ENCODE results near the gene PRRG2.
"Not testable (repeated sequence)": the region's sequence is repeated elsewhere in the genome, so short reads cannot be mapped to it uniquely, and the experiment has no call there.

PRRG2 gene

DNA sequence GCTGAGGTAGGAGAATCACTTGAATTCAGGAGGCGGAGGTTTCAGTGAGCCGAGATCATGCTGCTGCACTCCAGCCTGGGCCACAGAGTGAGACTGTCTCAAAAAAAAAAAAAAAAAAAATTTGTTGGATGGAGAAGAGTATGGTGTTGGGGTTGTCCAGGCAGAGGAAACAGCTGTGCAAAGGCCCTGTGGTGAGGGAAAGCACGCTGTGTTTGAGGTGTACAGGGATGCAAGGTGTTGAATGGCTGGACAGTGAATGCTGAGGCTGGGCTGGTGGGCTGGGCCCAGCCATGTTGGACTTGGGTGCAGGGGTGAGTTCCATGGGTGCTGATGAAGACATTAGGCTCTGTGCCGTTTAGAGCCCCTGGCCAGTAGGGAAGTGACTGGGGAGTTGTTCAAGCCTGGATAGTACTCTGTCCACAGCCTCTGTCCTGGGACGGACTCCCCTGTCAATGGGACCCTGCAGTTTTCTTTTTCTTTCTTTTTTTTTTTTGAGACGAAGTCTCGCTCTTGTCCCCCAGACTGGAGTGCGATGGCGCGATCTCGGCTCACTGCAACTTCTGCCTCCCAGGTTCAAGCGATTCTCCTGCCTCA lies 28.5 kb downstream of the PRRG2 start:
- WGBS (ENCODE audit: insufficient coverage, insufficient read length), result no CpG with 5 or more reads among the region's 12 CpGs
- H3K36me3 ChIP-seq (ENCODE audit: control insufficient read depth, insufficient read depth, low read length), result peaks cover 18% of the 10 kb centered on the region
- DNase-seq (ENCODE audit: low read depth, low spot score), result no peak

GRCh38 chr19:49613374-49613773 lies 32.3 kb downstream of the PRRG2 start:
- no peak overlapping the region for H3K4me3 ChIP-seq (ENCODE audit: low read length)
- H3K9me3 ChIP-seq (ENCODE audit: control insufficient read depth, insufficient read depth, low read length), result no peaks in the 10 kb centered on the region
- peaks cover 20% of the 10 kb centered on the region for H3K36me3 ChIP-seq (ENCODE audit: control insufficient read depth, insufficient read depth, low read length)
- DNase-seq (ENCODE audit: low read depth, low spot score), result no peak
- WGBS (ENCODE audit: insufficient coverage, insufficient read length), result no CpG with 5 or more reads among the region's 4 CpGs
- H3K27me3 ChIP-seq (ENCODE audit: control insufficient read depth, insufficient read depth, low read length), result no peaks in the 10 kb centered on the region
- no peak overlapping the region for H3K27ac ChIP-seq (ENCODE audit: low read length)
- H3K4me1 ChIP-seq (ENCODE audit: control insufficient read depth, insufficient read depth, low read length), result no peaks in the 10 kb centered on the region

More for the DNA sequence above, 28.5 kb downstream of the PRRG2 start:
- Histone ChIP-seq H3K27ac (ENCODE audit: low read length) (no peak overlapping the region), H3K4me1 (ENCODE audit: control insufficient read depth, insufficient read depth, low read length) (no peaks in the 10 kb centered on the region), H3K27me3 (ENCODE audit: control insufficient read depth, insufficient read depth, low read length) (no peaks in the 10 kb centered on the region), H3K9me3 (ENCODE audit: control insufficient read depth, insufficient read depth, low read length) (no peaks in the 10 kb centered on the region), H3K4me3 (ENCODE audit: low read length) (no peak overlapping the region)

DNA sequence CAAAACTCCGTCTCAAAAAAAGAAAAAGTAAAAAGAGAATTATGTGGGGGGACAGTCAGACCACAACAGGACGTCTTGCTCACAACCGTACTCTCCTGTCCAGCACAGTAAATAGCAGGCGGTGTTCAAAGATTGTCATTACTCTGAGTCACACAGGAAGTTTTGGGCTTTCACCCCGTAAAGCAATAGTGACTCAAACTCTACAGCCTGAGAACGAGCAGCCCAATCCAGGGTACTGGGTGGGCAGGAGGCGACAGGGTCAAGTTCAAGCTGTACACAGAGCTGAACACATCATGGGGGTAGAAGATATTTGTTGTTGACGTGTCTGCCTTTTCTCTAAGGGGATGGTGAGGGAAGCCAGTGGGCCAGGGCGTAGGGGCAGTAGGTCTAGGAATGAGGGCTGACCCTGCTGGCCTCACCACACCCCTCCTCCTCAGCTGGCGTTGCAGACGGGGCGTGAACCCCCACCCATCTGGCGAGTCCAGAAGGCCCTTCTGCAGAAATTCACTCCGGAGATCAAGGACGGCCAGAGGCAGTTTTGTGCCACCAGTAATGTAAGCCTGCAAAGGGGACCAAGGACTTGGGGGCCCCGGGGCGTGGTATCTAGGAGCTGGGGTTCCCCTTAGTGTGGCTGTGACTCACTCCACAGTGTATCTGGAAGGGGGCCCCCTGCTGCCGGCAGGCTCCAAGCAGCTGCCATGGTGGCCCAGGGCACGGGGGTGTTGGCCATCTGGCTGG lies 33.1 kb downstream of the PRRG2 start:
- Histone ChIP-seq H3K4me3 (ENCODE audit: low read length) (no peak overlapping the region), H3K36me3 (ENCODE audit: control insufficient read depth, insufficient read depth, low read length) (peaks cover 21% of the 10 kb centered on the region)
- WGBS (ENCODE audit: insufficient coverage, insufficient read length), result no CpG with 5 or more reads among the region's 19 CpGs

GRCh38 chr19:49615861-49616260 lies 34.7 kb downstream of the PRRG2 start:
- WGBS (ENCODE audit: insufficient coverage, insufficient read length), result no CpG with 5 or more reads among the region's 23 CpGs
- H3K27ac ChIP-seq (ENCODE audit: low read length), result no peak overlapping the region

More for the DNA sequence above, 33.1 kb downstream of the PRRG2 start:
- Histone ChIP-seq H3K4me1 (ENCODE audit: control insufficient read depth, insufficient read depth, low read length) (no peaks in the 10 kb centered on the region), H3K27me3 (ENCODE audit: control insufficient read depth, insufficient read depth, low read length) (no peaks in the 10 kb centered on the region), H3K9me3 (ENCODE audit: control insufficient read depth, insufficient read depth, low read length) (no peaks in the 10 kb centered on the region), H3K27ac (ENCODE audit: low read length) (no peak overlapping the region)
- DNase-seq (ENCODE audit: low read depth, low spot score), result no peak

GRCh38 chr19:49616532-49616931 lies 35.4 kb downstream of the PRRG2 start:
- Histone ChIP-seq H3K27ac (ENCODE audit: low read length) (no peak overlapping the region), H3K4me3 (ENCODE audit: low read length) (no peak overlapping the region), H3K36me3 (ENCODE audit: control insufficient read depth, insufficient read depth, low read length) (peaks cover 29% of the 10 kb centered on the region), H3K4me1 (ENCODE audit: control insufficient read depth, insufficient read depth, low read length) (no peaks in the 10 kb centered on the region), H3K9me3 (ENCODE audit: control insufficient read depth, insufficient read depth, low read length) (no peaks in the 10 kb centered on the region), H3K27me3 (ENCODE audit: control insufficient read depth, insufficient read depth, low read length) (no peaks in the 10 kb centered on the region)
- no peak for DNase-seq (ENCODE audit: low read depth, low spot score)
- WGBS (ENCODE audit: insufficient coverage, insufficient read length), result no CpG with 5 or more reads among the region's 7 CpGs

More at GRCh38 chr19:49615861-49616260, 34.7 kb downstream of the PRRG2 start:
- Histone ChIP-seq H3K4me3 (ENCODE audit: low read length) (no peak overlapping the region), H3K36me3 (ENCODE audit: control insufficient read depth, insufficient read depth, low read length) (peaks cover 27% of the 10 kb centered on the region), H3K4me1 (ENCODE audit: control insufficient read depth, insufficient read depth, low read length) (no peaks in the 10 kb centered on the region), H3K9me3 (ENCODE audit: control insufficient read depth, insufficient read depth, low read length) (no peaks in the 10 kb centered on the region), H3K27me3 (ENCODE audit: control insufficient read depth, insufficient read depth, low read length) (no peaks in the 10 kb centered on the region)
- DNase-seq (ENCODE audit: low read depth, low spot score), result no peak

- Histone ChIP-seq H3K36me3 (ENCODE audit: control insufficient read depth, insufficient read depth, low read length) (peaks cover 32% of the 10 kb centered on the region), H3K4me3 (ENCODE audit: low read length) (no peak overlapping the region), H3K27ac (ENCODE audit: low read length) (no peak overlapping the region), H3K27me3 (ENCODE audit: control insufficient read depth, insufficient read depth, low read length) (no peaks in the 10 kb centered on the region), H3K4me1 (ENCODE audit: control insufficient read depth, insufficient read depth, low read length) (no peaks in the 10 kb centered on the region), H3K9me3 (ENCODE audit: control insufficient read depth, insufficient read depth, low read length) (no peaks in the 10 kb centered on the region)
- WGBS (ENCODE audit: insufficient coverage, insufficient read length), result no CpG with 5 or more reads among the region's 7 CpGs
- no peak for DNase-seq (ENCODE audit: low read depth, low spot score)
Observed at GRCh38 chr19:49616945-49617344, 35.8 kb downstream of the PRRG2 start.

DNA sequence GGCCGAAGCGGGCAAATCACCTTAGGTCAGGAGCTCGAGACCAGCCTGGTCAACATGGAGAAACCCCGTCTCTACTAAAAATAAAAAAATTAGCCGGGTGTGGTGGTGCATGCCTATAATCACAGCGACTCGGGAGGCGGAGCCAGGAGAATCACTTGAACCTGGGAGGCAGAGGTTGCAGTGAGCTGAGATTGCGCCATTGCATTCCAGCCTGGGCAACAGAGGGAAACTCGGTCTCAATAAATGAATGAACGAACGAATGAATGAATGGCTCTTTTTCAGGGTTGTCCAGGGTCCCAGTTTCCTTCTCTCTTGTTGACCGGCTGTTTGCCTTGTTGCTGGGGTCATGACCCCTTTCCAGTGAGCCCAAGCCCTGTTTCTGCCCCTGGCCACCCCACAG lies 36.7 kb downstream of the PRRG2 start:
- DNase-seq (ENCODE audit: low read depth, low spot score); H3K4me3 ChIP-seq (ENCODE audit: low read length); H3K9me3 ChIP-seq (ENCODE audit: control insufficient read depth, insufficient read depth, low read length); H3K27ac ChIP-seq (ENCODE audit: low read length); H3K27me3 ChIP-seq (ENCODE audit: control insufficient read depth, insufficient read depth, low read length); H3K4me1 ChIP-seq (ENCODE audit: control insufficient read depth, insufficient read depth, low read length): not testable (repeated sequence)
- H3K36me3 ChIP-seq (ENCODE audit: control insufficient read depth, insufficient read depth, low read length), result peaks cover 32% of the 10 kb centered on the region
- no CpG with 5 or more reads among the region's 13 CpGs for WGBS (ENCODE audit: insufficient coverage, insufficient read length)

DNA sequence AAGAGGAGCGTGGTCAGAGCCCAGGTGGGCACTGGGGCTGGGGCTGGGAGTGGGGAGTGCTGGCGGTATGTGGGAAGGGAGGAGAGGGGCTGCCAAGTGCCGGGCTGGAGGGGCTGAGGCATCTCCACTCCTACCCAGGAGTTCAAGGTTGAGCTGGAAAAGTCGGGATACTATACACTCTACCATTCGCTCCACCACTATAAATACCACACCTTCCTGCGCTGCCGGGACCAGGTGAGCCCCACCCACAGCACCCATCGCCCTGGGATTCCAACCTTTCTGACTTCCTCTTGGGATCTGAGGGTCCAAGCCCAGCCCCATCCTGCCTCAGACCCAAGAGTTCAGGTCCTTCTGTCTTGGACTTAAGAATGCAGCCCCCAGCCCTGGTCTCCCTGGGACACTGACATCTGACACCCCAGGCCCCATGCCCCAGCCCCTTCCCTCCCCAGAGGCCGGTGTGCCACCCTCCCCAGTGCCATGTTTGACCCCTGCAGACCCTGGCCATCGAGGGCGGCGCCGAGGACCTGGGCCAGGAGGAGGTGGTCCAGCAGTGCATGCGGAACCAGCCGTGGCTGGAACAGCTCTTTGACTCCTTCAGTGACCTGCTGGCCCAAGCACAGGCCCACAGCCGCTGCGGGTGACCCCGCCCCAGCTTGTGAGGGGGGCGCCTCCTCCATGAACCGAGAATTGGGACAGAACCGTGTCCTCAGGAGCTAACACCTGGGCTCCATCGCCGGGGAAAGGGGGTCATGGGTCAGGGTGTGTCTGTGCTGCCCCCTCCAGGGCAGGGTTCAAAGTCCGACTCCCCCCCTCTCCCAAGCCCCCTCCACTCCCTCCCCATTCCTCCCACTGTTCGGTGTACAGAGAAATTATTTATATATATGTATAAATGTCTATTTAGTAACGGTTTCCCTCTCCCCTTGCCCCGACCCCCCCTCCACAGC lies 44.1 kb downstream of the PRRG2 start:
- no peaks in the 10 kb centered on the region for H3K9me3 ChIP-seq (ENCODE audit: control insufficient read depth, insufficient read depth, low read length)
- no peak for DNase-seq (ENCODE audit: low read depth, low spot score)
- no peak overlapping the region for H3K4me3 ChIP-seq (ENCODE audit: low read length)
- H3K36me3 ChIP-seq (ENCODE audit: control insufficient read depth, insufficient read depth, low read length), result peaks cover 23% of the 10 kb centered on the region
- no peaks in the 10 kb centered on the region for H3K4me1 ChIP-seq (ENCODE audit: control insufficient read depth, insufficient read depth, low read length)
- no CpG with 5 or more reads among the region's 27 CpGs for WGBS (ENCODE audit: insufficient coverage, insufficient read length)
- no peak overlapping the region for H3K27ac ChIP-seq (ENCODE audit: low read length)
- no peaks in the 10 kb centered on the region for H3K27me3 ChIP-seq (ENCODE audit: control insufficient read depth, insufficient read depth, low read length)

- Histone ChIP-seq H3K27ac (ENCODE audit: low read length) (no peak overlapping the region), H3K27me3 (ENCODE audit: control insufficient read depth, insufficient read depth, low read length) (no peaks in the 10 kb centered on the region), H3K4me3 (ENCODE audit: low read length) (no peak overlapping the region), H3K9me3 (ENCODE audit: control insufficient read depth, insufficient read depth, low read length) (no peaks in the 10 kb centered on the region), H3K4me1 (ENCODE audit: control insufficient read depth, insufficient read depth, low read length) (0 out of 2 replicates have a peak, but pooled peaks cover 2% of the 10 kb centered on the region), H3K36me3 (ENCODE audit: control insufficient read depth, insufficient read depth, low read length) (peaks cover 20% of the 10 kb centered on the region)
- no peak for DNase-seq (ENCODE audit: low read depth, low spot score)
- no CpG with 5 or more reads among the region's 11 CpGs for WGBS (ENCODE audit: insufficient coverage, insufficient read length)
Observed at GRCh38 chr19:49626226-49626625, 45.1 kb downstream of the PRRG2 start.

DNA sequence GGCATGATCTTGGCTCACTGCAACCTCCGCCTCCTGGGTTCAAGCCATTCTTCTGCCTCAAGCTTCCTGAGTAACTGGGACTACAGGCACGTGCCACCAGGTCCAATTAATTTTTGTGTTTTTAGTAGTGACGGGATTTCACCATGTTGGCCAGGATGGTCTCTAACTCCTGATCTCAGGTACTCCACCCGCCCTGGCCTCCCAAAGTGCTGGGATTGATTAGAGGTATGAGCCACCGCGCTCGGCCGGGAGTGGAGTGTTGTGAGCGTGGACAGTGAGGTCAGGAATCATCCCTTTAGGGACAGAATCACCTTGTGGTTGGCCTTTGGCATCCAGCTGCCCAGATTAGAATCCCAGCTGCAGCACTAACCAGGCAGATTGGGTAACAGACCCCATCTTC lies 48.5 kb downstream of the PRRG2 start:
- 0 out of 2 replicates have a peak, but pooled peaks cover 2% of the 10 kb centered on the region for H3K4me1 ChIP-seq (ENCODE audit: control insufficient read depth, insufficient read depth, low read length)
- DNase-seq (ENCODE audit: low read depth, low spot score), result no peak
- no peaks in the 10 kb centered on the region for H3K9me3 ChIP-seq (ENCODE audit: control insufficient read depth, insufficient read depth, low read length)
- H3K27me3 ChIP-seq (ENCODE audit: control insufficient read depth, insufficient read depth, low read length), result no peaks in the 10 kb centered on the region
- WGBS (ENCODE audit: insufficient coverage, insufficient read length), result no CpG with 5 or more reads among the region's 9 CpGs
- no peak overlapping the region for H3K27ac ChIP-seq (ENCODE audit: low read length)
- H3K36me3 ChIP-seq (ENCODE audit: control insufficient read depth, insufficient read depth, low read length), result peaks cover 13% of the 10 kb centered on the region; the same call in 1 of the 2 replicates
- no peak overlapping the region for H3K4me3 ChIP-seq (ENCODE audit: low read length)
